Endothelial cell of umbilical vein (primary cell): Measurements from ENCODE around the gene CEBPA. TPM values are rescaled to one million over a fixed set of nuclear protein-coding genes. Genes with fewer than 3 reads are reported as not detected.

Source experiments
- BruUV-seq: library from RNA; stranded (reverse); fragments of 400-500 nt; replicated peaks from 2 replicates; lab custom pipeline; 2021; lab: Mats Ljungman, UMichigan
- CTCF ChIA-PET: fragments of 300-600, 350-600 bp; sonication (Branson Sonifier 250); formaldehyde crosslinking; loops from one replicate; lab custom pipeline; 2021; ENCODE audit warnings: antibody characterized with exemption, inconsistent platforms; lab: Charles Lee
- POLR2A ChIA-PET: fragments of 300-600, 350-600 bp; sonication (Branson Sonifier 250); formaldehyde crosslinking; loops from one replicate; lab custom pipeline; 2021; ENCODE audit warnings: antibody characterized with exemption, inconsistent platforms; lab: Charles Lee
- DNase-seq: peaks from one replicate; pipeline ENCODE4 v3.0.0-alpha.2; 2011; ENCODE audit warnings: low read depth, low spot score
- FAIRE-seq: peaks from 2 replicates; lab custom pipeline; 2011; peaks lifted over from hg19 to GRCh38; lab: Jason Lieb, UNC
- H2AFZ ChIP-seq: 2 replicates; pipeline ENCODE4 v1.6.0; 2012; ENCODE audit warnings: low read depth, low read length, control low read depth, inconsistent platforms
- H3K27ac ChIP-seq: 2 replicates; pipeline ENCODE4 v1.5.1; 2011; ENCODE audit warnings: low read depth, mild to moderate bottlenecking, control low read depth, low read length, moderate library complexity; ENCODE audit not compliant: insufficient read depth
- H3K27me3 ChIP-seq, 2 experiments: 2 replicates each; pipeline versions ENCODE4 v1.6.0 to v1.6.1; 2011; ENCODE audit warnings: low read length in 2 of 2, mixed read lengths in 1 of 2; ENCODE audit not compliant: control insufficient read depth in 2 of 2, insufficient read depth in 2 of 2
- H3K36me3 ChIP-seq, 2 experiments: 2 replicates in 1 of 2; 3 replicates in 1 of 2; pipeline ENCODE4 v1.5.1; 2011; ENCODE audit warnings: low read length in 2 of 2, mild to moderate bottlenecking in 1 of 2, moderate library complexity in 1 of 2; ENCODE audit not compliant: control insufficient read depth in 2 of 2, insufficient read depth in 2 of 2; ENCODE audit errors: extremely low read depth in 1 of 2
- H3K4me1 ChIP-seq: 3 replicates; pipeline ENCODE4 v1.5.1; 2011; ENCODE audit warnings: mild to moderate bottlenecking, low read length; ENCODE audit not compliant: control insufficient read depth, insufficient read depth; ENCODE audit errors: extremely low read depth
- H3K4me2 ChIP-seq: 2 replicates; pipeline ENCODE4 v1.6.1; 2011; ENCODE audit warnings: low read length, control low read depth, mixed read lengths; ENCODE audit not compliant: insufficient read depth
- H3K4me3 ChIP-seq, 3 experiments: fragments of 200-600 bp in 1 of 3; sonication (generic), shearing (Covaris generic) in 1 of 3; replicated peaks in 1 of 3; 2 replicates each; pipeline ENCODE4 v1.5.1; 2011 to 2016; ENCODE audit warnings: control low read depth in 3 of 3, low read length in 3 of 3, mild to moderate bottlenecking in 2 of 3, inconsistent platforms in 1 of 3, low read depth in 1 of 3, moderate library complexity in 1 of 3; ENCODE audit not compliant: insufficient read depth in 1 of 3
- H3K79me2 ChIP-seq: 2 replicates; pipeline ENCODE4 v1.6.0; 2012; ENCODE audit warnings: low read length, inconsistent platforms; ENCODE audit not compliant: control insufficient read depth, insufficient read depth
- H3K9ac ChIP-seq: replicated peaks from 2 replicates; pipeline ENCODE3; 2011; ENCODE audit warnings: low read length, control low read depth; ENCODE audit not compliant: insufficient read depth; ENCODE audit errors: extremely low read depth
- H3K9me1 ChIP-seq: replicated peaks from 3 replicates; pipeline ENCODE4 v1.6.0; 2011; ENCODE audit warnings: mild to moderate bottlenecking, low read length; ENCODE audit not compliant: control insufficient read depth, insufficient read depth; ENCODE audit errors: extremely low read depth
- H3K9me3 ChIP-seq: replicated peaks from 2 replicates; pipeline ENCODE4 v1.5.1; 2012; ENCODE audit warnings: low read length, inconsistent platforms; ENCODE audit not compliant: control insufficient read depth, insufficient read depth
- H4K20me1 ChIP-seq: replicated peaks from 2 replicates; pipeline ENCODE3; 2011; ENCODE audit warnings: mild to moderate bottlenecking, low read length; ENCODE audit not compliant: control insufficient read depth, insufficient read depth; ENCODE audit errors: extremely low read depth
- EZH2 ChIP-seq: IDR thresholded peaks from 2 replicates; pipeline ENCODE4 v1.6.1; 2012; ENCODE audit warnings: borderline replicate concordance, low read depth, mild to moderate bottlenecking, moderate library complexity, low read length, inconsistent platforms; ENCODE audit not compliant: severe bottlenecking
- FOS ChIP-seq: IDR thresholded peaks from 2 replicates; pipeline ENCODE4 v1.6.1; 2011; ENCODE audit warnings: mild to moderate bottlenecking, low read length, moderate library complexity, borderline replicate concordance; ENCODE audit not compliant: insufficient read depth
- JUN ChIP-seq: IDR thresholded peaks from 2 replicates; pipeline ENCODE4 v1.6.1; 2011; ENCODE audit warnings: borderline replicate concordance, low read depth; ENCODE audit not compliant: insufficient read length, insufficient read depth
- MYC ChIP-seq: IDR thresholded peaks from one replicate; pipeline ENCODE4 v1.6.1; 2011; ENCODE audit warnings: mild to moderate bottlenecking, low read depth, low read length
- POLR2AphosphoS5 ChIP-seq: IDR thresholded peaks from 2 replicates; pipeline ENCODE4 v1.6.1; 2012; ENCODE audit warnings: low read depth, mild to moderate bottlenecking, control low read depth, low read length, moderate library complexity; ENCODE audit not compliant: insufficient read depth
- dilution Hi-C: fragments of 300-500 bp; cut with MboI; formaldehyde crosslinking; loops from one replicate; pipeline ENCODE4 v1.15.0; 2019; ENCODE audit warnings: low sequenced_read_pairs; ENCODE audit not compliant: extremely low pct_ligation_motif_present
- intact Hi-C: fragments of 100-400 bp; cut with micrococcal nuclease; formaldehyde crosslinking; loops from one replicate; pipeline ENCODE4 v1.10.0; 2022
- polyA plus RNA-seq, 4 experiments: library from polyadenylated mRNA; depleted of rRNA in 3 of 4; stranded (reverse) in 3 of 4; unstranded in 1 of 4; fragments of >200 nt; gene quantifications; 2 replicates each; pipeline versions ENCODE4 v1.2.1 to v1.2.3, GENCODE V29; 2011 to 2012; ENCODE audit warnings: missing spikeins in 1 of 4
- total RNA-seq: library from RNA; stranded (reverse); gene quantifications from 2 replicates; pipeline ENCODE4 v1.2.3, GENCODE V29; 2021
- TF ChIP-seq, protein P1 (sequence below): IDR thresholded peaks from 2 replicates; pipeline ENCODE4 v1.6.1; 2011; ENCODE audit not compliant: insufficient read depth, insufficient read length

Gene CEBPA
- total and polyA plus RNA-seq, 2 donors (not counting 3 experiments of a cell fraction or from before 2014, with no cell fraction given), result 0.06 TPM; not detected in 1

DNA sequence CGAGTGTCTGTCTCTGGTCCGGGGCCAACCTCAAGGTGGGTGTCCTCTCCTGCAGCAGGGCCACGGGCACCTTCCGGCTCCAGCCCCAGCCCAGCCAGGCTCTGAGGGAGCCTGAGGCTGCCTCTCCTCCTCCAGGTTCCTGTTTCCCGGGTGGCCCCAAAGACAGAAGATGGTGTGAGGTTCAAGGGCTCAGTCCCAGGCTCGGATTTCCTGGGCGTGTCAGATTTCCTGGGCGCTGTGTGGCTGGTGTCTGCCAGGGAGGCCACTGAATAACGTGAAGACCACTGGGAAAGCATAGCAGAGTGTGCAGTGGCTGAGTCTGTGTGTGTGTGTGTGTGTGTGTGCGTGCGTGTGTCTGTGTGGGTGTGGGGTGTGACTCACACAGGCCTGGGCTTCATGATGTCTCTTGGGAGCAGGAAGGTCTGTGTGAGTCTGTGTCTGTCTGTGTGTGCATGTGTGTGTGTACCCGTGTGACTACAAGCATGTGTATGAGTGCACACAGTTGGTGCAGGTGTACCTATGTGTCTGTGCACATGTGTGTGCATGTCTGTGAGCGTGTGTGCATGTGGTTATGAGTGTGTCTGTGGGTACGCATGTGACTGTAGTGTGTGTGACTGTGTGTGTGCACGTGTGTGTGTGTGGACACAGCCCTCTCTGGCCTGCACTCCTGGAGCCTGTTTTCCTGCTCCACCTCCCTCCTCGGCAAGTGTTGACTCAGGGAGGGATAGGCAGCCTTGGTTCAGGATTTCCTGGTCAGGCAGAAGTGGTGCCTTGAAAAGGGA is 28.3 kb downstream of the CEBPA start:
- H3K36me3 ChIP-seq, result no peaks in the 10 kb centered on the region
- no peak overlapping the region for H3K4me2 ChIP-seq
- dilution Hi-C loops (no loop called here), intact Hi-C loops (no loop called here)
- ChIA-PET CTCF (interaction anchor here (1.4 kb wide), 1 partner anchor 90 kb away, joined by 3 read pairs; no protein-coding TSS in a partner anchor), POLR2A (no interaction called here)
- FAIRE-seq, result no peak
- no peaks in the 10 kb centered on the region for H3K4me1 ChIP-seq
- H3K4me3 ChIP-seq, result no peak overlapping the region
- H3K9me3 ChIP-seq, result no peaks in the 10 kb centered on the region
- H3K79me2 ChIP-seq, result no peaks in the 10 kb centered on the region
- H4K20me1 ChIP-seq, result no peaks in the 10 kb centered on the region
- no TSS peak for BruUV-seq
- no peaks in the 10 kb centered on the region for H3K9me1 ChIP-seq
- H3K27ac ChIP-seq, result no peak overlapping the region
- no peaks in the 10 kb centered on the region for H3K27me3 ChIP-seq
- TF ChIP-seq POLR2AphosphoS5, result no peak
- TF ChIP-seq, protein P1, sequence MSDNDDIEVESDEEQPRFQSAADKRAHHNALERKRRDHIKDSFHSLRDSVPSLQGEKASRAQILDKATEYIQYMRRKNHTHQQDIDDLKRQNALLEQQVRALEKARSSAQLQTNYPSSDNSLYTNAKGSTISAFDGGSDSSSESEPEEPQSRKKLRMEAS, result peak; percentile 45
- TF ChIP-seq FOS, result no peak
- no peak overlapping the region for H2AFZ ChIP-seq
- H3K9ac ChIP-seq, result no peak overlapping the region
- DNase-seq, result peak; percentile 2

DNA sequence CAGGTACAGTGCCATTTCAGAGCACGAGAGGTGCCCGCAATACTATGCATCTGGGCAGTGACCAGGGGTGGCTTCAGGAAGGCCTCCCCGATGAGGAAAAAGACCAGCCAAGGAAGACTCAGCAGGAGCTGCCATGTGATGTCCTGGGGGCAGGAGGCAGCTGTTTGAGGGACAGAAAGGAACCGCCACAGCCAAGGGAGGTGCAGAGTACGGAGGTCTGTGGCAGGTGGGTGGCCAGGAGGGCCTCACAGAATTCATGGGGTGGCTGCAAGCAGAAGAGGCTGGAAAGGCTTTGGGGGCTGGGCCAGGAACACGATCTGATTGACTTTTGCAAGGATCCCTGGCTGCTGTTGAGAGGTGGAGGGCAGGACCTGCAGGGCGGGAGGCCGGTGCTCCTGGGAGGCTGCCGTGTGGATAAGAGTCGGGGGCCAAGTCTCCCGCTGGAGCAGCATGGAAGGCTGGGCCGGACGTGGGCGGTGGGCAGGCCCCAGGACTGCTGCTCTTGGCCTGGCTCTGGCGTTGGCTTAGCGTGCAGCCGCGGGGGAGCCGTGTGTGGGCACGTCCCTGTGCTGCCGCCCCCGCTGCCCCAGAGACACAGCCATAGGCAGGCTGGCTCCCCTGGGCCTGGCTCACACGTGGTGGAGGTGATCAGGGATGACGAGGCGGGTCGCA is 29.1 kb downstream of the CEBPA start:
- no peak overlapping the region for H3K4me3 ChIP-seq
- no peak overlapping the region for H3K27ac ChIP-seq
- no peak for FAIRE-seq
- no peaks in the 10 kb centered on the region for H3K4me1 ChIP-seq
- H3K4me2 ChIP-seq, result no peak overlapping the region
- DNase-seq, result no peak
- H3K27me3 ChIP-seq, result no peaks in the 10 kb centered on the region
- H3K79me2 ChIP-seq, result no peaks in the 10 kb centered on the region
- H3K9ac ChIP-seq, result no peak overlapping the region
- ChIA-PET CTCF (no interaction called here), POLR2A (no interaction called here)
- intact Hi-C loops, result no loop called here
- no TSS peak for BruUV-seq
- no peaks in the 10 kb centered on the region for H3K9me3 ChIP-seq
- dilution Hi-C loops, result no loop called here
- no peaks in the 10 kb centered on the region for H4K20me1 ChIP-seq
- no peaks in the 10 kb centered on the region for H3K36me3 ChIP-seq
- TF ChIP-seq POLR2AphosphoS5 (no peak), MYC (no peak), JUN (no peak), EZH2 (no peak), FOS (no peak)
- no peaks in the 10 kb centered on the region for H3K9me1 ChIP-seq
- no peak overlapping the region for H2AFZ ChIP-seq
